ENCODE data around the gene CEP112.
A peak's percentile ranks its signal among the peaks of the same experiment; 100 is the strongest.

Gene CEP112

DNA sequence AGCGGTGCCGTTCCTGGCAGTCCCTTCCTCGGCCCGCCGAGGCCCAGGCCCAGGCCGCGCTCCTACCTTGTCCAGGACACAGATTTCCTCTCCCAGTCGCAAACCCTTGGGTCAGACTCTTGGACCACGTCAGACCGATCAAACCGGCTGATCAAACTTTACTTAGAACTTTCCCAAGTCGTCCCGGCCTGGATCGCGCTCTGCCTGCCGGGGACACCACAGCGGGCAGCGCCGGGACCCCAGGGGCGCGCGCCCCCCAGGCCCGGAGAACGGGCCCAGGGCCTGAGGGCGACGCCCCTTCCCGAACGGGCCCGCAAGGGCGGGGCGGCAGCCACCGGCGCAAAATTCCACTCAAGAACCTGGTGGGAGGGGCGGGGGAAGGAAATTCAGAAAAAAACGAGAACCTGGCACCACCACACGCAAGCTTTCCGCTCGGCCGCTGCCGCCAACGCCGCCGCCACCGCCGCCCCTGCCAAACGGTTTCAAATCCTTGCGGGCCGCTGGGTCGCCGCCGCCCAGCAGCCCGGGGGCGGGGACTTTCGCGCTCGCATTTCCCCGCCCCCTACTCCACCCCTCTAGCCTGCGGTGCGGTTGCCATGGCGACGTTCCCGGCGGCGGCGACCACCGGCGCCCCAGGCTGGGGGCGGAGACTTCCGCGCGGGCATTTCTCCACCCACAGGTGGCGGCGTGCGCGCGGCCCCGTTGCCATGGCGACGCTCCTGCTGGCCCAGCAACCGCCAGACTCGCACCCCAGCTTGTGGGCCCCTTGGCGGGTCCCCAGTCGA, at the start of gene CEP112:
Gene CEP112 (minus strand): TSS at position 541 of the 785 bp plus-strand sequence.
- Mint-ChIP-seq H3K4me3 (peak within 1 kb of the TSS; percentile 85), H3K27ac (peak within 1 kb of the TSS; percentile 88), H3K9me3 (no peaks in the 10 kb centered on the region), H3K36me3 (ENCODE audit: low read depth) (no peaks in the 10 kb centered on the region), H3K4me1 (ENCODE audit: low read depth) (peaks cover 17% of the 10 kb centered on the region), H3K27me3 (no peaks in the 10 kb centered on the region)
- DNase-seq = peak; percentile 87

DNA sequence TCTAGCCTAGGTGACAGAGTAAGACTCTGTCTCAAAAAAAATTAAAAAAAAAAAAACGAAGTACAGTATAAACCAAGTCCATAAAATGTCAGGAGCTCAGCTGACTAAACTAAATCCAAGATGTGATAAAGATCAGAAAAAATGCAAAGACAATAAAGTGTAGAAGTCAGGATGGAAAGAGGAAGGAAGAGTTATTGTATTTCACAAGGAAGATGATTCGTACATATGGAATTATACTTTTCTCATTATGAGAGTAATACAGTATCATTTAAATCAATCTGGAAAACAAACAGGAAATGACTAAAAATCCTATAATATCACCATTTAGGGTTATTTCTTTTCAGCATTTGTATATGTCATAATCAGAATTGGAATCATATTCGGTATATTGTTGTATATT, 48.7 kb upstream of the CEP112 start:
- Mint-ChIP-seq H3K27ac (no peak overlapping the region), H3K27me3 (no peaks in the 10 kb centered on the region), H3K36me3 (ENCODE audit: low read depth) (no peaks in the 10 kb centered on the region), H3K4me3 (no peak overlapping the region), H3K4me1 (ENCODE audit: low read depth) (peaks cover 12% of the 10 kb centered on the region), H3K9me3 (no peaks in the 10 kb centered on the region)
- DNase-seq = no peak

DNA sequence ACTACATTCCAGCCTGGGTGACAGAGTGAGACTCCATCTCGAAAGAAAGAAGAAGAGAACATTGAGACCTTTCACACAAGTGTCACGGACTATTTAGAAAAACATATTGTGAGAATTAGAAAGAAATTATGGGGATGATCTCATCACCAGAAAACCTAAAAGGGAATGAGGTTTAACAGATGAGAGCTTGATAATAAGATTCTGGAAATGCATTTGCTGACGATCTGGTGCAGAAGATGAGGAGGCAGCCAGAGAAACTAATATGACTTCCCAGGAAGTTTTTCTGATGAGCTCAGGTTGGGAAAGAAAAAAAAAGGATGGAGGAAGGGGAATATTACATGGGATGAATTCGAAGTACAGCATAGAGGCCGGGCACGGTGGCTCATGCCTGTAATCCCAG, 48.1 kb upstream of the CEP112 start:
- H3K4me3 Mint-ChIP-seq = no peak overlapping the region

DNA sequence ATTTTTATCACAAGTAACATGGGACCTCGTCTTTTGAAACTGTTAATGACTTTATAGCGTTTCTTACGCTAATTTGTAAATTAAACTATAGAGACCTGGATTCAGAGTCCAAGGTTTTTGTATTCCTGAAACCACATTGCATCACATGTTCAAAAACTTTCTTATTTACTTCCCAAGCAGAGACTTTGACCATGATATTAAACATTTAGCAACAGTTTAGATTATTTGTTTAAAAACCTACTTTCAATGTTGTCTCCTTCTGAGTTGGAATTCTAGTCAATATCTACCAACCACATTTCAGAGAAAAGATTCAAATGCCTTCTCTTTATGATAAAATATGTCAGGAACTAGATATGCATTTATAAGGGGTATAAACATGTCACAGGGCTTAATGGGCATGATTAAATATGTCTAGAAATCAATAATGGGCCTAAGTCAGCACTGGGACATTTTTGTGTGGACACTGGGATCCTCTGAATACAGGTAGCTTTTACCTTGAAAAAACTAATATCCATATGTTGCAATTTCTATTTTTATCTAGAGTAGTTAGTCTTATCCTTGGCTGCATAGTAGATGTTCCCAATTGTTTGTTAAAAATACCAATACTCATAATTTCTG, 43.6 kb upstream of the CEP112 start:
- Mint-ChIP-seq H3K27ac (no peak overlapping the region), H3K4me3 (no peak overlapping the region), H3K9me3 (no peaks in the 10 kb centered on the region), H3K36me3 (ENCODE audit: low read depth) (no peaks in the 10 kb centered on the region), H3K4me1 (ENCODE audit: low read depth) (peaks cover 8% of the 10 kb centered on the region), H3K27me3 (no peaks in the 10 kb centered on the region)
- no peak for DNase-seq

More for the DNA sequence above, 48.1 kb upstream of the CEP112 start:
- H3K27ac Mint-ChIP-seq = no peak overlapping the region
- H3K9me3 Mint-ChIP-seq = no peaks in the 10 kb centered on the region
- no peak for DNase-seq
- peaks cover 8% of the 10 kb centered on the region for H3K4me1 Mint-ChIP-seq (ENCODE audit: low read depth)
- no peaks in the 10 kb centered on the region for H3K36me3 Mint-ChIP-seq (ENCODE audit: low read depth)
- H3K27me3 Mint-ChIP-seq = no peaks in the 10 kb centered on the region

DNA sequence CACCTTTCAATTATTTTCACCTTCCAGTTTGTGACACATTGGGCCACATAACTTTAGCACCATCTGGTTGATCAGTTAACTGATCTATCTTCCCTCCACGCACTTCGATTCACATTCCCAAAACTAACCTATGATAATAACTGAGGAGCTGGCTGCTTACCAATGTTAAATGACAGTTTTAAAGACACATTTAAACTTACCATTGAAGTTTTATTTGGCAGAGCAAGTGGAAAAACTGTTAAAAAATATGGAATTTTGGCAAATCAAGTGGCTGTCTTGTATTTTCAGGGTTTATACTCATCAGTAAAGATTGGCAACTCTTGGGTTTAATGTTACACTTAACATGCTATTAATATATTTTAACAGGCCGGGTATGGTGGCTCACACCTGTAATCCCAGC, 42.7 kb upstream of the CEP112 start:
- no peaks in the 10 kb centered on the region for H3K9me3 Mint-ChIP-seq
- peaks cover 5% of the 10 kb centered on the region for H3K4me1 Mint-ChIP-seq (ENCODE audit: low read depth)
- H3K27me3 Mint-ChIP-seq = no peaks in the 10 kb centered on the region
- DNase-seq = no peak
- no peaks in the 10 kb centered on the region for H3K36me3 Mint-ChIP-seq (ENCODE audit: low read depth)
- H3K4me3 Mint-ChIP-seq = no peak overlapping the region
- H3K27ac Mint-ChIP-seq = no peak overlapping the region

DNA sequence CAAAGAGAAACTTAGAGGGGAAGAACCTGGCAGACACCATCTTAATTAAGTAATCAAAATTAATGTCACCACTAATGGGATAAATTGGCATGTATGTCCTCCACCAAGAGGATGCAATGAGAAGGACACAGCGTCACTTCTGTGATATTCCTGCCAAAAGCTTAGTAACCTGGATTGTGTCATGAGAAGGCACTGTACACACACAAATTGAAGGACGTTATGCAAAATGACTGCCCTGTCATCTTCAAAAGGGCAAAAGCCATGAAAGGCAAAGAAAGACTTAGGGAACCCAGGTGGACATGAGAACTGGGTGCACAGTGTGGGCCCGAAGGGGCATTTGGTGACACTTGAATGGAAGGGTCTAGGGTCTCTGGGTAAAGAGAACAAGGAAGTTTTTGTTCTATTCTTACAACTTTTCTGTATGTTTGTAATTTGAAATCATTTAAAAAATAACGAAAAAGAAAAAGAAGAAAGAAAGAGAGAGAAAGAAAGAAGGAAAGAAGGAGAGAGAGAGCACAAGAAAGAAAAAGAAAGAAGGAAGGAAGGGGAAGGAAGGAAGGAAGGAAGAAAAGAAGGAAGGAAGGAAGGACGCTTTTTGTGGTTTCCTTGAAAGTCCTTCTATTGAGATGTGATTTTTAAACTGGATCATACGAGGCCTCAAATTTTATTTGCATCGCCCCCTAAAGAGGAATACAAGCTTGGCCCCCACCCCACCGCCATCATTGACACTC, 41.3 kb upstream of the CEP112 start:
- Mint-ChIP-seq H3K4me3 (no peak overlapping the region), H3K27me3 (no peaks in the 10 kb centered on the region), H3K4me1 (ENCODE audit: low read depth) (peaks cover 5% of the 10 kb centered on the region), H3K36me3 (ENCODE audit: low read depth) (no peaks in the 10 kb centered on the region), H3K9me3 (no peaks in the 10 kb centered on the region), H3K27ac (no peak overlapping the region)
- no peak for DNase-seq

DNA sequence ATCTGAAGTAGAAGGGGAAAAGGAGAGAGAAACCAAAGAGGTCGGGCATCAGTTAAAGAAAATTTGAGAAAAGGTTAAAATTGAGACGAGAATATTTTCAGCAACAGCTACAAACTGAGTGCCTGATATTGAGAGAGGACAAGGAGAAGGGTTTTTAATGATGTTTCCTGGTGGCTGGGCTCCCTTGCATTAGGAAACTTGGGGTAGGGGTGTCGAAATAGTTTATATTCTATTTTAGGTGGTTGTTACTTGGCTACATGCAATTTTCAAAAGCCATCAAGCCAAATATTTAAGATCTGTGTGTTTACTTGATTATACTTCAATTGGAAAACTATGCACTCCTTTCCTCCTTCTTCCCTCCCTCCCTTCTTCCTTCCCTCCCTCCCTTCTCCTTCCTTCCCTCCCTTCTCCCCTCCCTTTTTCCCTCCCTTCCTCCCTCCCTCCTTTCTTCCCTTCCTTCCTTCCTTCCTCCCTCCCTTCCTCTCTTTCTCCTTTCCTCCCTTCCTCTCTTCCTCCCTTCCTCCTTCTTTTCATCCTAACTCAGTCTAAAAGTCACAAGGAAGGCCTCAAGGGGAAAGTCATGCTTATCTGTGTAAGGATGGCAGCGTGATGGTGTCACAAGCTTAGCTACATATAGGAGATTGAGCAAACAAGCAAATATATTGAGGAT, 39.1 kb upstream of the CEP112 start:
- no peak overlapping the region for H3K27ac Mint-ChIP-seq
- no peak overlapping the region for H3K4me3 Mint-ChIP-seq
- H3K36me3 Mint-ChIP-seq (ENCODE audit: low read depth) = no peaks in the 10 kb centered on the region
- DNase-seq = no peak
- no peaks in the 10 kb centered on the region for H3K27me3 Mint-ChIP-seq
- H3K4me1 Mint-ChIP-seq (ENCODE audit: low read depth) = peaks cover 5% of the 10 kb centered on the region
- H3K9me3 Mint-ChIP-seq = no peaks in the 10 kb centered on the region

DNA sequence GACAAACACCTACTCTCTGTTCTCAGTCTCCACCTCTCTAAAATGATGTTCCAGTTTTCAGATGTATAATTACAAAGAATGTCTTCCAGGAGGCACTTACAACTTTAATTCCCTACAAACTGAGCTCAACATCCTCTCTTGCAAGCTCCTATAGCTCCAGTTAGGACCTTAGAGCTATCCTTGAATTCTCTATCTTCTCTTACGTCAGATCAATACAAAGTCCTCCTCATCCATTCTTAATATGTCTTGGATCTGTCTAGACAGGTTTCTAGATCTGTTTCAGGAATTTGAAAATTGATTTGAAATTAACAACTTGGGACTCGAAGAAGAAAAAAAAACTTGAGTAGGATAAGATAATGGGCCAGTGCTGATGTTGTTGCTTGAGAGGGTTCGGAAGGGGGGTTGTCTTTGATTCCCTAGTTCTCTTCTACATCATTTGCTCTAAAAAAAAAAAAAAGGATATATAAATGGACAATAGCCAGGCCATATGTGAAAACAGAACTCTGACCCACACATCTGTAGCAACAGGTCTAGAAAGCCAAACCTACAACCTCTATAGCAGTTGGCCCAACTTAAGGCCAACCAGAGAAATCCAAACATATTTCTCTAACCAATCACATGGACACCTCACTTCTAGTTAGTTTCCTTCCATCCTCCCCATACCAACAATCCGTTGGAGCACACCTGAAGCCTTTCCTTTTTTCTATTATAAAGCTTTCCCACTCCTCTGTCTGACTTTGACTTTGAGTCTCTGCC, 38.0 kb upstream of the CEP112 start:
- no peaks in the 10 kb centered on the region for H3K27me3 Mint-ChIP-seq

DNA sequence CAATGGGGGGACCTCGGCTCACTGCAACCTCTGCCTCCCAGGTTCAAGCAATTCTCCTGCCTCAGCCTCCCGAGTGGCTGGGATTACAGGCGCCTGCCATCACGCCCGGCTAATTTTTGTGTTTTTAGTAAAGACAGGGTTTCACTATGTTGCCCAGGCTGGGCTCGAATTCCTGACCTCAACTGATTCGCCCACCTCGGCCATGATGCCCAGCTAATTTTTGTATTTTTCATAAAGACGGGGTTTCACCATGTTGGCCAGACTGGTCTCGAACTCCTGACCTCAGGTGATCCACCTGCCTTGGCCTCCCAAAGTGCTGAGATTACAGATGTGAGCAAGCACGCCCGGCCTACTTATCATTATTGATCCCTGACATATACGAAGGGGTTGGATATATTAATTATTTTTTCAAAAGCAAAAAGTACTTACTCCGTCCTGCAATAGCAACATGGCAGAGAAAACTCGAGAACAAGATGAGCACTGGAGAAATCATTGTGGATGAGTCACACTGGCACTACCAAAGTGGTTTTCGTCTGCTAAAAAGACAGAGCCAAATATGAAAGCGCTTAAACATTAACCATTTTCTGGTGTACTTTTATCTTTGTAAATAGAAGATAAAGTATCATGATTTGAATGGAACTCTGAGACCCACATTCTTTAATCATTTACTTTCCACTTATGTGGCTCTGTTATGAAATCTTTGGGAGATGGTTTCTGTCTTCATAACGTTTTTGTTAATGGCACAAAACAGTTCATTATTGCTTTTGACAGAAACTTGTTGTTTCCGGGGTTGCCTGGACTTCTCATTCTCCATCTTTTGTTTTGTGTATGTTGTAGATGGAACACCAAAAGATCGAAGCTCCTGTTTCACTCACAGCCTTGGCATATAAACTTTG, 37.2 kb upstream of the CEP112 start, which contains the start of gene APOH:
Gene APOH (minus strand): TSS at position 529 of the 896 bp plus-strand sequence. CDS start 36 bp downstream, at position 493.
- Mint-ChIP-seq H3K27me3 (no peaks in the 10 kb centered on the region), H3K4me1 (ENCODE audit: low read depth) (peaks cover 5% of the 10 kb centered on the region), H3K36me3 (ENCODE audit: low read depth) (no peaks in the 10 kb centered on the region), H3K4me3 (no peak within 1 kb of the TSS), H3K9me3 (no peaks in the 10 kb centered on the region), H3K27ac (no peak within 1 kb of the TSS)
- no peak for DNase-seq

More for the DNA sequence above, 38.0 kb upstream of the CEP112 start:
- Mint-ChIP-seq H3K9me3 (no peaks in the 10 kb centered on the region), H3K4me1 (ENCODE audit: low read depth) (peaks cover 5% of the 10 kb centered on the region), H3K27ac (no peak overlapping the region), H3K4me3 (no peak overlapping the region), H3K36me3 (ENCODE audit: low read depth) (no peaks in the 10 kb centered on the region)
- DNase-seq = no peak

DNA sequence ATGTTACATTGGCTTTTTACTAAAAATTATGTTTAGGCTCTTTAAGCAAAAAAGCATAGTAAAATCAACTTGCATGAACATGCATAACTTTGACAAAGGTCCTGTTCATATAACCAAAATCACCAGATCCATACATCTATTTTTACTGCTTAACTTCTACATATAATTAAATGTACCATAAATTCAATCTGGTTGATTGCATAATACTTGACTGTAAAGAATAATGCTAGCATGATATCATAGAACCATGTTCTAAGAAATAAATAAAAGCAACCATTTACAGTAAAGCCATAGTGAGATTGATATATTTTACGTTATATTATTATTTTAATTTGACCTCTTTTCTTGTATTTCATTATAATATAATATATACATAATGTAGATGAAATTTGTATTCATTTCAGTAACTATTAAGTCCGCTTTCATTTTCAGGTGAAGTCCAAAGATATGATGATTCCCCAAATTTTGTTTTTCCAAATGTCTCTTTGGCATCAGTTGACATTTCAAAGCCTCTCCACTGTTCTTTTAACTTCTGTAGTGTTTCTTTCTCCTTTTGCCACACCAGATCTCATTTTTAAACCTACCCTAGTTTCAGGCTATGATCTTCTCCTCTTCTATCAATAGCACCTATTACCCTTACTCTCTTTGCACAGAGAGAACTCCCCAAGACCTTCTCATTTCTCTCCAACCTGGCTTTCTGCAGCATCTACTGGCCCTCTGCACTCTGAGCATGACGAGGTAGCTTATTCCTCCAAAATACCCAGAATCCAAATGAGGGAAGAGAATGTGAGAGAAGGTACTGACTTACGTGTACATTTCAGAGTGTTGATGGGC, 35.5 kb upstream of the CEP112 start:
- no peak for DNase-seq
- no peaks in the 10 kb centered on the region for H3K4me1 Mint-ChIP-seq (ENCODE audit: low read depth)
- no peaks in the 10 kb centered on the region for H3K36me3 Mint-ChIP-seq (ENCODE audit: low read depth)
- H3K4me3 Mint-ChIP-seq = no peak overlapping the region
- no peaks in the 10 kb centered on the region for H3K9me3 Mint-ChIP-seq
- H3K27ac Mint-ChIP-seq = no peak overlapping the region
- H3K27me3 Mint-ChIP-seq = no peaks in the 10 kb centered on the region

DNA sequence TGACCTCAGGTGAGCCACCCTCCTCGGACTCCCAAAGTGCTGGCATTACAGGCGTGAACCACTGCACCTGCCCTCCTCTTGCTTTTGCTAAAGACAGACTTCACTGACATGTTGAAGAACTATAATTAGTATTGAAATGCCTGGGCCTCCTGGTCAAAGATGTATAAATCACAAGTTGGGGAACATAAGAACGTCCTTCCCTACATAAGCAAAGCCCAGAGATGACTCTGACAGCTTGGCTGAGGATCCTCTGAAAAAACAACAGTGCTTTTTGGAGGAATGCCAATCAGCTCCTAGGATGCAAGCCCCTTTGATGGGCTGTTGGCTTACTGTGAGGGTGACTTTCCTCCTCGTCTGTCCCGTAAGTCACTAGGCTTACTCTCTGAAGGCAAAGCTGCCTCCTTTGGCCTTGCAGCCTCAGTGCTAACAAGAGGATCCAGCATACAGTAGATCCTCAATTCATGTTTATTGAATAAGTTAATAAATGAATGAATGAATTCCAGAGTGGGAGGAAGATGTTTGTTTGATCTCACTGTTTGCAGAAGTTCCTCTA, 30.9 kb upstream of the CEP112 start:
- Mint-ChIP-seq H3K4me3 (no peak overlapping the region), H3K4me1 (ENCODE audit: low read depth) (no peaks in the 10 kb centered on the region), H3K36me3 (ENCODE audit: low read depth) (no peaks in the 10 kb centered on the region), H3K27me3 (no peaks in the 10 kb centered on the region), H3K9me3 (no peaks in the 10 kb centered on the region), H3K27ac (no peak overlapping the region)
- no peak for DNase-seq

DNA sequence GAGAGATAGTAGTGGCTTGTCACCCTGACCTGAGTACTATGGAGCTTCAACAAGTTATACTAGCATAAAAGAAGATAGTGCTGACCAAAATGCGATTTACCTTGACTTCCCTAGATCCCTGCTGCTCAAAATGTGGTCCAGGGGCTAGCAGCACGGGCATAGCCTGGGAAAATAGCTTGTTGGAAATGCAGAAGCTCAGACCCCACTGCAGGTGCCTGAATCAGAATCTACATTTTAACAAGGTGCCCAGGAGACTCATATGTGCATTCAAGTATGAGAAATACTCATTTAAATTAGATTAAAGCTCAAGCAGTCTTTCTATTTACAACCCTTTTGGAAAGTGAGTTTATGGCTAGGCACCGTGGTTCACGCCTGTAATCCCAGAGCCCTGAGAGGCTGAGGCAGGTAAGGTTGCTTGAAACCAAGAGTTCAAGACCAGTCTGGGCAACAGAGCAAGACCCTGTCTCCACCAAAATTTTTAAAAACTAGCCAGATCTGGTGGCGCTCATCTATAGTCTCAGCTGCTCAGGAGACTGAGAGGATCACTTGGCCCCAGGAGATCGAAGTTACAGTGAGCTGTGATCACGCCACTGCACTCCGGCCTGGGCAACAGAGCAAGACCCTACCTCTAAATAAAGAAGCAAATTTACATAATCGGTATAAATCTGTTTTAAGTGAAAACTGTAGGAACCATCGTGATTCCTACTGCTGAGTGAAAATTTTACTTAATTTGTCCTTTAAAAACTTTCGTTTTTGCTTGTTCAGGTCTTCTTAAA, 30.0 kb upstream of the CEP112 start:
- H3K9me3 Mint-ChIP-seq = no peaks in the 10 kb centered on the region
- no peaks in the 10 kb centered on the region for H3K27me3 Mint-ChIP-seq
- no peak overlapping the region for H3K4me3 Mint-ChIP-seq
- H3K27ac Mint-ChIP-seq = no peak overlapping the region
- no peaks in the 10 kb centered on the region for H3K36me3 Mint-ChIP-seq (ENCODE audit: low read depth)
- no peak for DNase-seq
- no peaks in the 10 kb centered on the region for H3K4me1 Mint-ChIP-seq (ENCODE audit: low read depth)

Data from activated T-cell treated with anti-CD3 and anti-CD28 coated beads, Interleukin-2, amount 50 U/mL, for 24 hours (primary cell).